HepG2 (cell line): Measurements from ENCODE around the gene AHCTF1. TPM values are rescaled to one million over a fixed set of nuclear protein-coding genes. Genes with fewer than 3 reads are reported as not detected.

ENCODE experiments used
- ATAC-seq: fragments of 200-7000 bp; cut with Tn5 transposase; 3 replicates; pipeline ENCODE4 v1.9.1; 2020; ENCODE audit warnings: mild to moderate bottlenecking, moderate library complexity
- BruUV-seq: library from RNA; stranded (reverse); fragments of 400-500 nt; replicated peaks from 2 replicates; lab custom pipeline; 2021; lab: Mats Ljungman, UMichigan
- CTCF ChIA-PET: fragments of 300-600 bp; formaldehyde crosslinking; extraction: SDS; loops from one replicate; lab custom pipeline; 2021; ENCODE audit warnings: low total read pairs, inconsistent platforms, low intra/inter-chr PET ratio; lab: Yijun Ruan, JAX
- POLR2A ChIA-PET: fragments of 350-600 bp; sonication (Branson Sonifier 250); formaldehyde crosslinking; loops from one replicate; lab custom pipeline; 2020; ENCODE audit warnings: antibody characterized with exemption, inconsistent platforms; lab: Yijun Ruan, JAX
- DNase-seq: peaks from one replicate; pipeline ENCODE4 v3.0.0-alpha.2; 2015; ENCODE audit warnings: low spot score
- FAIRE-seq: peaks from 3 replicates; lab custom pipeline; 2011; peaks lifted over from hg19 to GRCh38; lab: Jason Lieb, UNC
- H2AFZ ChIP-seq: one replicate; pipeline ENCODE4 v1.6.1; 2011; ENCODE audit warnings: low read length, inconsistent platforms
- H3K27ac ChIP-seq: fragments of 300-600 bp; 3 replicates; pipeline ENCODE4 v1.8.0; 2011; ENCODE audit warnings: mixed run types, mild to moderate bottlenecking, mixed read lengths, low read length, inconsistent platforms; ENCODE audit not compliant: insufficient read depth; ENCODE audit errors: extremely low read length
- H3K27me3 ChIP-seq, 2 experiments: fragments of 200-600 bp in 1 of 2; 2 replicates in 1 of 2; 3 replicates in 1 of 2; pipeline versions ENCODE4 v1.6.0 to v1.8.0; 2011; ENCODE audit warnings: low read length in 2 of 2, mild to moderate bottlenecking in 2 of 2, moderate library complexity in 2 of 2, inconsistent platforms in 1 of 2; ENCODE audit not compliant: insufficient read depth in 2 of 2, control insufficient read depth in 1 of 2
- H3K36me3 ChIP-seq, 2 experiments: fragments of 200-600 bp in 1 of 2; replicated peaks in 1 of 2; 2 replicates in 1 of 2; 3 replicates in 1 of 2; pipeline versions ENCODE4 v1.5.1 to v1.8.0; 2011; ENCODE audit warnings: low read length in 2 of 2, inconsistent platforms in 1 of 2; ENCODE audit not compliant: insufficient read depth in 2 of 2, control insufficient read depth in 1 of 2
- H3K4me1 ChIP-seq: 2 replicates; pipeline ENCODE4 v1.5.1; 2012; ENCODE audit warnings: low read length, inconsistent platforms; ENCODE audit not compliant: insufficient read depth
- H3K4me2 ChIP-seq: 2 replicates; pipeline ENCODE4 v1.6.0; 2011; ENCODE audit warnings: low read depth, low read length, inconsistent platforms
- H3K4me3 ChIP-seq, 3 experiments: fragments of 200-600 bp in 1 of 3; sonication (generic), shearing (Covaris generic) in 1 of 3; replicated peaks in 1 of 3; 2 replicates each; pipeline ENCODE4 v1.5.1; 2011 to 2016; ENCODE audit warnings: low read length in 3 of 3, inconsistent platforms in 2 of 3, low read depth in 2 of 3, mild to moderate bottlenecking in 2 of 3, control low read depth in 1 of 3, mixed read lengths in 1 of 3; ENCODE audit not compliant: insufficient read depth in 1 of 3
- H3K79me2 ChIP-seq: one replicate; pipeline ENCODE4 v1.6.1; 2011; ENCODE audit warnings: low read length, inconsistent platforms; ENCODE audit not compliant: insufficient read depth
- H3K9ac ChIP-seq: 2 replicates; pipeline ENCODE4 v1.6.0; 2011; ENCODE audit warnings: mild to moderate bottlenecking, low read depth, low read length, inconsistent platforms; ENCODE audit not compliant: insufficient read depth
- H3K9me3 ChIP-seq: 2 replicates; pipeline ENCODE4 v1.5.1; 2012; ENCODE audit warnings: mild to moderate bottlenecking, low read length
- H4K20me1 ChIP-seq: 2 replicates; pipeline ENCODE4 v1.6.0; 2011; ENCODE audit warnings: inconsistent platforms, mild to moderate bottlenecking, low read length, moderate library complexity; ENCODE audit not compliant: insufficient read depth
- HOXA5 ChIP-seq: sonication (generic); formaldehyde crosslinking; IDR thresholded peaks from 2 replicates; pipeline ENCODE4 v1.4.0; 2020; ENCODE audit warnings: missing genetic modification reagents
- KDM2A ChIP-seq: sonication (generic); formaldehyde crosslinking; IDR thresholded peaks from 2 replicates; pipeline ENCODE4 v1.4.0; 2020; ENCODE audit warnings: low read depth, missing genetic modification reagents, borderline replicate concordance
- MTA1 ChIP-seq: sonication (generic); formaldehyde crosslinking; IDR thresholded peaks from 2 replicates; pipeline ENCODE4 v1.4.0; 2020; ENCODE audit warnings: missing genetic modification reagents, mild to moderate bottlenecking, borderline replicate concordance
- POGZ ChIP-seq: sonication (generic); formaldehyde crosslinking; IDR thresholded peaks from 2 replicates; pipeline ENCODE4 v1.4.0; 2020; ENCODE audit warnings: mild to moderate bottlenecking, missing genetic modification reagents
- TBX3 ChIP-seq: fragments of 450-650 bp; IDR thresholded peaks from 2 replicates; pipeline ENCODE4 v1.6.1; 2017; ENCODE audit warnings: antibody characterized with exemption, mild to moderate bottlenecking, inconsistent platforms, borderline replicate concordance
- ZNF362 ChIP-seq: sonication (generic); formaldehyde crosslinking; IDR thresholded peaks from 2 replicates; pipeline ENCODE4 v1.4.0; 2020; ENCODE audit warnings: missing genetic modification reagents, mild to moderate bottlenecking, borderline replicate concordance
- ZNF550 ChIP-seq: sonication (generic); formaldehyde crosslinking; IDR thresholded peaks from 2 replicates; pipeline ENCODE4 v1.4.0; 2020; ENCODE audit warnings: mild to moderate bottlenecking, missing genetic modification reagents, borderline replicate concordance
- WGBS: methylation state at CpG from one replicate; pipeline ENCODE4 v1.1.6; 2017; ENCODE audit warnings: low lambda C conversion rate; 5-methylcytosine and 5-hydroxymethylcytosine counted together
- in situ Hi-C: cut with HindIII; loops from 2 replicates; pipeline ENCODE4 v1.10.0; 2017; ENCODE audit warnings: low pct_unique_long_range_greater_than_20kb; ENCODE audit not compliant: extremely low pct_ligation_motif_present
- intact Hi-C: fragments of 100-400 bp; cut with micrococcal nuclease; formaldehyde crosslinking; loops from one replicate; pipeline ENCODE4 v1.10.0; 2022; ENCODE audit not compliant: unreplicated experiment
- polyA plus RNA-seq, 8 experiments: library from polyadenylated mRNA; depleted of rRNA in 3 of 8; stranded (reverse) in 7 of 8; unstranded in 1 of 8; fragments of >200 nt; fragmentation: Illumina TruSeq in 4 of 8; extraction: Trizol in 4 of 8; gene quantifications; 2 replicates each; pipeline versions ENCODE4 v1.2.1 to v1.2.3, GENCODE V29; 2011 to 2016; ENCODE audit warnings: low read depth in 4 of 8, missing spikeins in 1 of 8, mixed read lengths in 1 of 8; ENCODE audit not compliant: insufficient read depth in 1 of 8
- small RNA-seq, 3 experiments: library from RNA; depleted of rRNA; stranded (forward); fragments of <200 nt; gene quantifications; one replicate each; pipeline ENCODE3, GENCODE V24; 2012; ENCODE audit warnings: low read depth in 2 of 3, low replicate concordance in 1 of 3; ENCODE audit not compliant: insufficient read length in 3 of 3, insufficient read depth in 2 of 3
- total RNA-seq, 5 experiments: library from RNA; depleted of rRNA; stranded (reverse); fragments of >200 nt; fragmentation: Illumina TruSeq; extraction: Trizol; gene quantifications; 2 replicates each; pipeline ENCODE4 v1.2.3, GENCODE V29; 2016; ENCODE audit warnings: low read depth in 1 of 5

Gene AHCTF1
- total and polyA plus RNA-seq, 2 of the 13 experiments (the other 11 are each of a cell fraction or from before 2014, with no cell fraction given), result 16.6 to 45.9 TPM

- TF ChIP-seq ZNF550 (CRISPR knock-in tag) (no peak), MTA1 (peak; percentile 42; the same call in 1 of the 2 replicates), ZNF362 (CRISPR knock-in tag) (no peak), HOXA5 (CRISPR knock-in tag) (no peak), TBX3 (no peak), POGZ (CRISPR knock-in tag) (no peak), KDM2A (CRISPR knock-in tag) (0 out of 2 replicates have a peak, but pooled peaks have one; percentile 14)
- no peak overlapping the region for H3K27ac ChIP-seq
- H3K4me3 ChIP-seq, result 0 out of 6 replicates have a peak overlapping the region, but pooled peaks of 1 of the 3 experiments have one; percentile 60
- peak; percentile 11 for ATAC-seq
- no peak for FAIRE-seq
- no peaks in the 10 kb centered on the region for H4K20me1 ChIP-seq
- peak overlapping the region; percentile 71; the same call in 1 of the 2 replicates for H3K4me2 ChIP-seq
- DNase-seq, result no peak
- CTCF ChIA-PET, result no interaction called here
- H2AFZ ChIP-seq, result no peak overlapping the region
- POLR2A ChIA-PET, result no interaction called here
- peaks cover 0 to 6% of the 10 kb centered on the region in 2 experiments; a peak in 3 of 5 replicates for H3K27me3 ChIP-seq
- no peaks in the 10 kb centered on the region for H3K79me2 ChIP-seq
- H3K36me3 ChIP-seq, result no peaks in the 10 kb centered on the region
- WGBS, result 84% methylated on average over 22 of the region's 25 CpGs
- no TSS peak for BruUV-seq
- in situ Hi-C loops (no loop called here), intact Hi-C loops (no loop called here)
- peaks cover 26% of the 10 kb centered on the region for H3K4me1 ChIP-seq
- H3K9ac ChIP-seq, result peak overlapping the region; percentile 57; the same call in 1 of the 2 replicates
- H3K9me3 ChIP-seq, result peaks cover 7% of the 10 kb centered on the region; the same call in 1 of the 2 replicates
Observed at GRCh38 chr1:246789454-246790339, 142.1 kb downstream of the AHCTF1 start.

Small RNA genes within 50 kb of the gene (small RNA-seq; reads per million reads assigned to genes)
- gene AC113174.1 (0 reads per million in 3 experiments), gene RF00402 (0 reads per million in 3 experiments)

Other genes with a start within 250 kb of the AHCTF1 start
- gene SCCPDH, start 207.5 kb downstream of the AHCTF1 start, total RNA-seq (2016; rRNA removed; fragmentation: Illumina TruSeq; extraction: Trizol), result 62.3 and 65.6 TPM in 2 replicates
- 29.8 and 36.7 TPM in 2 replicates for gene SCCPDH, start 207.5 kb downstream of the AHCTF1 start, polyA plus RNA-seq (2011; rRNA removed)
- 11.6 and 13.2 TPM in 2 replicates for gene ZNF695, start 76.1 kb upstream of the AHCTF1 start, total RNA-seq (2016; rRNA removed; fragmentation: Illumina TruSeq; extraction: Trizol)
- gene ZNF695, start 76.1 kb upstream of the AHCTF1 start, polyA plus RNA-seq (2011; rRNA removed), result 1.7 and 2.9 TPM in 2 replicates
- gene ZNF670, start 146.9 kb upstream of the AHCTF1 start, total RNA-seq (2016; rRNA removed; fragmentation: Illumina TruSeq; extraction: Trizol), result 10.9 and 15.2 TPM in 2 replicates
- 3.1 and 4.2 TPM in 2 replicates for gene ZNF670, start 146.9 kb upstream of the AHCTF1 start, polyA plus RNA-seq (2011; rRNA removed)
- 13.6 and 14.6 TPM in 2 replicates for gene ZNF669, start 172.4 kb upstream of the AHCTF1 start, total RNA-seq (2016; rRNA removed; fragmentation: Illumina TruSeq; extraction: Trizol)
- 2.8 and 3.1 TPM in 2 replicates for gene ZNF669, start 172.4 kb upstream of the AHCTF1 start, polyA plus RNA-seq (2011; rRNA removed)
- gene ZNF124, start 240.1 kb upstream of the AHCTF1 start, total RNA-seq (2016; rRNA removed; fragmentation: Illumina TruSeq; extraction: Trizol), result 102 and 134 TPM in 2 replicates
- gene ZNF124, start 240.1 kb upstream of the AHCTF1 start, polyA plus RNA-seq (2011; rRNA removed), result 6.3 and 9.7 TPM in 2 replicates